ENCODE data around the gene RTP5. TPM values are rescaled to one million over a fixed set of nuclear protein-coding genes. Genes with fewer than 3 reads are reported as not detected.
A peak's percentile ranks its signal among the peaks of the same experiment; 100 is the strongest.
"Not testable (repeated sequence)": the region's sequence is repeated elsewhere in the genome, so short reads cannot be mapped to it uniquely, and the experiment has no call there.

Gene RTP5
- total RNA-seq, 4 donors from 2014 or later, result not detected

DNA sequence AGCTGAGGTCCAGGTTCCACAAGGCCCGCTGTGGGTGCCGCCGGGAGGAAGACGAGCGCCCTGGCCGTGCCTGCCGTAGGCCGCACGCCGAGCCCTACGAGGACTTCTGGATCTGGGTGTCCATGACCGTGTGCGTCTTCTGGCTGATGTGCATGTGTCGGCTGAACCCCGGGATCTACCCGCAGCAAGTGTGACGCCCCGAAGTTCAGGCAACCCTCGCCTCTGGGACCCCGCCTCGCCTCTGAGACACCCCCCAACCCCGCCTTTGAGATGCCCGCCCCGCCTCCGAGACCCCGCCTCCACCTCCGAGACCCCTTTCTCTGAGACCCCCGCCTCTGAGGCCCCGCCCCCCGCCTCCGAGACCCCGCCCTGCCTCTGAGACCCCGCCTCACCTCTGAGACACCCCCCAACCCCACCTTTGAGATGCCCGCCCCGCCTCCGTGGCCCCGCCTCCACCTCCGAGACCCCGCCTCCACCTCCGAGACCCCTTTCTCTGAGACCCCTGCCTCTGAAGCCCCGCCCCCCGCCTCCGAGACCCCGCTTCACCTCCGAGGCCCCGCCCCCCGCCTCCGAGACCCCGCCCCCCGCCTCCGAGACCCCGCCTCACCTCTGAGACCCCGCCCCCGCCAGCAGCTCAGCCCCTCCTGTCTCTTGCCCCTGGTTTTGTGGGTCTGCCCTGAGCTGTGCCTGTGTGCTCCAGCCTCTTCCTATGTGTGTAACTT is 3.7 kb downstream of the RTP5 start:
- 80% methylated on average over 2 of the region's 54 CpGs; no CpG with 5 or more reads in 1 of the 2 donors for WGBS, 2 donors (ENCODE audit: low coverage in 1 of 2)

DNA sequence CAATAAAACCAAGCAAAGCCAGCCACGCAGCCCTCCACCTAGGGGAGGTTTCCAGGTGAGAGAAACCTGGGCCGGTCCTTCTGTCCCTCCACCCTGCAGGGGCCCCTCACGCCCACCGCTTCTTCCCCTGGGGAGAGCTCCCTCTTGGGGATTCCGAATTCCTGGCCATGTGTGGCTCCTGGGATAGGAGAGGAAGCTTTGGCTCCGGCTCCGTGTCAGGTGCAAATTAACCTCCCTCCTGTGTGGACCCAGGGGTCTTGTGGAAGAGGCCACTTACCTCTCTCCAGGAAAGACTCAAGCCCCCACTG is 4.2 kb downstream of the RTP5 start:
- WGBS, 2 donors (ENCODE audit: low coverage in 1 of 2), result no CpG with 5 or more reads among the region's 7 CpGs
- Histone ChIP-seq H3K9me3 (no peaks in the 10 kb centered on the region), H3K36me3 (no peaks in the 10 kb centered on the region), H3K27ac (no peak overlapping the region), H3K4me3 (no peak overlapping the region), H3K27me3 (peaks cover 48% of the 10 kb centered on the region), H3K4me1 (peaks cover 0 to 12% (median 3%) of the 10 kb centered on the region in 3 donors)
- TF ChIP-seq, protein P1, sequence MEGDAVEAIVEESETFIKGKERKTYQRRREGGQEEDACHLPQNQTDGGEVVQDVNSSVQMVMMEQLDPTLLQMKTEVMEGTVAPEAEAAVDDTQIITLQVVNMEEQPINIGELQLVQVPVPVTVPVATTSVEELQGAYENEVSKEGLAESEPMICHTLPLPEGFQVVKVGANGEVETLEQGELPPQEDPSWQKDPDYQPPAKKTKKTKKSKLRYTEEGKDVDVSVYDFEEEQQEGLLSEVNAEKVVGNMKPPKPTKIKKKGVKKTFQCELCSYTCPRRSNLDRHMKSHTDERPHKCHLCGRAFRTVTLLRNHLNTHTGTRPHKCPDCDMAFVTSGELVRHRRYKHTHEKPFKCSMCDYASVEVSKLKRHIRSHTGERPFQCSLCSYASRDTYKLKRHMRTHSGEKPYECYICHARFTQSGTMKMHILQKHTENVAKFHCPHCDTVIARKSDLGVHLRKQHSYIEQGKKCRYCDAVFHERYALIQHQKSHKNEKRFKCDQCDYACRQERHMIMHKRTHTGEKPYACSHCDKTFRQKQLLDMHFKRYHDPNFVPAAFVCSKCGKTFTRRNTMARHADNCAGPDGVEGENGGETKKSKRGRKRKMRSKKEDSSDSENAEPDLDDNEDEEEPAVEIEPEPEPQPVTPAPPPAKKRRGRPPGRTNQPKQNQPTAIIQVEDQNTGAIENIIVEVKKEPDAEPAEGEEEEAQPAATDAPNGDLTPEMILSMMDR (IDR thresholded peaks at IDR 0.05), result no peak
- TF ChIP-seq POLR2A (IDR thresholded peaks at IDR 0.05) (no peak), POLR2AphosphoS5 (IDR thresholded peaks at IDR 0.05) (no peak), EP300 (IDR thresholded peaks at IDR 0.05) (no peak)
- no peak for ATAC-seq

More for the DNA sequence above, 3.7 kb downstream of the RTP5 start:
- H3K27me3 ChIP-seq, result peaks cover 53% of the 10 kb centered on the region
- TF ChIP-seq EP300 (IDR thresholded peaks at IDR 0.05) (no peak), POLR2A (IDR thresholded peaks at IDR 0.05) (no peak), POLR2AphosphoS5 (IDR thresholded peaks at IDR 0.05) (no peak)
- TF ChIP-seq, protein P1 (IDR thresholded peaks at IDR 0.05), result no peak
- H3K4me1 ChIP-seq, result peaks cover 0 to 14% (median under 1%) of the 10 kb centered on the region in 3 donors
- no peak for ATAC-seq
- H3K27ac ChIP-seq, result no peak overlapping the region
- H3K9me3 ChIP-seq, result no peaks in the 10 kb centered on the region
- no peak overlapping the region for H3K4me3 ChIP-seq
- H3K36me3 ChIP-seq, result no peaks in the 10 kb centered on the region

DNA sequence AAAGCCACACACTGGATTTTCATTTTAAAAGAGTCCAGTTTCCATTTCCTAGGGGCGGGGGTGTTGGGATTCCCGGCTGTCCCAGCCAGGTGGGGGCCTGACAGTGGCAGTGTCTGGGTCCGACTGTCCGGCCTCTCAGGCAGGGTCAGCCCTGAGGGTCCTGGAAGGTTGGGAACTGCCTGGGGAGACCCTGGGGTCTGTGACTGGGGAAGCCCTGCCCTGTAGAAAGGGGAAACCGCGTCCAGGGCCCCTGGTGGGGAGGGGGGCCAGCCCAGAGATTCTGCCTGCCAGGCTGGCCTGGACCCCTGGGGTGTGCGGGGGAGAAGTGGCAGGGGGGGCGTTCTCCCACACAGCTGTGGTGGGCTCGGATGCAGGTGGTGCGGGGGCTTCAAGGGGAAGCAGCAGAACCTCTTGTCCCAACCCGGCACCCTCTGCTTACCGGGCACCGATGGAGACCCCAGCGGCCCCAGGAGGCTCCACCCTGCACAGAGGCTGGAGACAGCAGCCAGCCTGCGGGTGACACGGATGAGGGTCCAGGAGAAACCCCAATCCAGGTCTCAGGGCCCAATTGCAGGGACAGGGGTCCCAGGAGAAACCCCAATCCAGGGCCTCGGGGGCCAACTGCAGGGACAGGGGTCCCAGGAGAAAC is 4.9 kb downstream of the RTP5 start:
- 67% methylated on average over 1 of the region's 17 CpGs; no CpG with 5 or more reads in 1 of the 2 donors for WGBS, 2 donors (ENCODE audit: low coverage in 1 of 2)
- H3K4me3 ChIP-seq, result no peak overlapping the region
- ATAC-seq, result no peak
- peaks cover 0 to 8% (median 3%) of the 10 kb centered on the region in 3 donors for H3K4me1 ChIP-seq
- peaks cover 42% of the 10 kb centered on the region for H3K27me3 ChIP-seq
- TF ChIP-seq EP300 (IDR thresholded peaks at IDR 0.05), result no peak
- no peak for TF ChIP-seq POLR2A (IDR thresholded peaks at IDR 0.05)
- TF ChIP-seq POLR2AphosphoS5 (IDR thresholded peaks at IDR 0.05), result no peak
- TF ChIP-seq, protein P1 (IDR thresholded peaks at IDR 0.05), result no peak
- no peaks in the 10 kb centered on the region for H3K36me3 ChIP-seq
- no peak overlapping the region for H3K27ac ChIP-seq
- no peaks in the 10 kb centered on the region for H3K9me3 ChIP-seq

DNA sequence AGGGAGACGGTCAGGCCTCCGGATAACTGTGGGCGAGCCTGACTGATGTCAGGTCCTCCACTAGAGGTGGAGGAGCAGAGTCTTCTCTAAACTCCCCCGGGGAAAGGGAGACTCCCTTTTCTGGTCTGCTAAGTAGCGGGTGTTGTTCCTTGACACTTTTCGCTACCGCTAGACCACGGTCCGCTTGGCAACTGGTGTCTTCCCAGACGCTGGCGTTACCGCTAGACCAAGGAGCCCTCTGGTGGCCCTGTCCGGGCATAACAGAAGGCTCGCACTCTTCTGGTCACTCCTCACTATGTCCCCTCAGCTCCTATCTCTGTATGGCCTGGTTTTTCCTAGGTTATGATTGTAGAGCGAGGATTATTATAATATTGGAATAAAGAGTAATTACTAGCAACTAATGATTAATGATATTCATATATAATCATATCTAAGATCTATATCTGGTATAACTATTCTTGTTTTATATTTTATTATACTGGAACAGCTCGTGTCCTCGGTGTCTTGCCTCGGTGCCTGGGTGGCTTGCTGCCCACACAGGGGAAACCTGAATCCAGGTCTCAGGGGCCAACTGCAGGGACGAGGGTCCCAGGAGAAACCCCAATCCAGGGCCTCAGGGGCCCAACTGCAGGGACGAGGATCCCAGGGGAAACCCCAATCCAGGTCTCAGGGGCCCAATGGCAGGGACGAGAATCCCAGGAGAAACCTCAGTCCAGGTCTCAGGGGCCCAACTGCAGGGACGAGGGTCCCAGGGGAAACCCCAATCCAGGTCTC is 6.4 kb downstream of the RTP5 start:
- not testable (repeated sequence) for H3K4me3 ChIP-seq, H3K27ac ChIP-seq, H3K36me3 ChIP-seq, ATAC-seq, H3K9me3 ChIP-seq
- TF ChIP-seq, protein P1 (IDR thresholded peaks at IDR 0.05), result peak in 2 of 4 experiments; percentile 26 to 45
- Histone ChIP-seq H3K27me3 (peaks cover 26% of the 10 kb centered on the region), H3K4me1 (peaks cover 0 to 12% (median 3%) of the 10 kb centered on the region in 3 donors)
- 33 to 60% methylated on average over 1 to 15 of the region's 22 CpGs for WGBS, 2 donors (ENCODE audit: low coverage in 1 of 2)

All from gastroesophageal sphincter (tissue), 4 donors.